Cardiac fibroblast (primary cell): ENCODE results near the gene CMTM1.
"Not testable (repeated sequence)": the region's sequence is repeated elsewhere in the genome, so short reads cannot be mapped to it uniquely, and the experiment has no call there.

ENCODE experiments used
- DNase-seq, 2 donors: peaks; one replicate each; pipeline versions ENCODE4 v3.0.0 to v3.0.0-alpha.2; 2010; ENCODE audit warnings: low read depth in 2 of 2
- H3K4me3 ChIP-seq, 2 donors: replicated peaks in 1 of 2; 1 replicate in 1 of 2; 2 replicates in 1 of 2; pipeline ENCODE4 v1.5.1; 2011; ENCODE audit warnings: low read depth in 2 of 2, low read length in 2 of 2, mild to moderate bottlenecking in 2 of 2, moderate library complexity in 1 of 2
- TF ChIP-seq, protein P1 (sequence below): IDR thresholded peaks from one replicate; pipeline ENCODE4 v1.5.1; 2011; ENCODE audit warnings: low read depth, mild to moderate bottlenecking, low read length, inconsistent platforms

Gene CMTM1

DNA sequence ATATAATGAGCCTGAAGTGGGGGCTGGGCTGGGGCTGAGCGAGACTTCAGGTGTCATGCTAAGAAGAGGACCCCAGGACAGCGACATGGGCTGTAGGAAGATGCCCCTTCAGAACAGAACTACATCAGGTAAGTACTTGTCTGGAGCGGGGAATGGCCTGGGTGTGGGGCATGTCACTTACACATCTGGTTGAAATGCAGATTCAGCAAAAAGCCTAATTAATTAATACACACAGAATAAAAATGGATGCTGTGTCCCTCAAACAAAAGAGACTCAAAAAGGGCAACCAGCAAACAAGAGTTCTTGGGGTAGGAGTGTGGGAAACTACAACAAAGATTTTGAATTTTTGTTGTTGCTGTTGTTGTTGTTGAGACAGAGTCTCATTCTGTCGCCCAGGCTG is 24.8 kb downstream of the CMTM1 start:
- no peak overlapping the region for H3K4me3 ChIP-seq
- DNase-seq: no peak
- TF ChIP-seq, protein P1, sequence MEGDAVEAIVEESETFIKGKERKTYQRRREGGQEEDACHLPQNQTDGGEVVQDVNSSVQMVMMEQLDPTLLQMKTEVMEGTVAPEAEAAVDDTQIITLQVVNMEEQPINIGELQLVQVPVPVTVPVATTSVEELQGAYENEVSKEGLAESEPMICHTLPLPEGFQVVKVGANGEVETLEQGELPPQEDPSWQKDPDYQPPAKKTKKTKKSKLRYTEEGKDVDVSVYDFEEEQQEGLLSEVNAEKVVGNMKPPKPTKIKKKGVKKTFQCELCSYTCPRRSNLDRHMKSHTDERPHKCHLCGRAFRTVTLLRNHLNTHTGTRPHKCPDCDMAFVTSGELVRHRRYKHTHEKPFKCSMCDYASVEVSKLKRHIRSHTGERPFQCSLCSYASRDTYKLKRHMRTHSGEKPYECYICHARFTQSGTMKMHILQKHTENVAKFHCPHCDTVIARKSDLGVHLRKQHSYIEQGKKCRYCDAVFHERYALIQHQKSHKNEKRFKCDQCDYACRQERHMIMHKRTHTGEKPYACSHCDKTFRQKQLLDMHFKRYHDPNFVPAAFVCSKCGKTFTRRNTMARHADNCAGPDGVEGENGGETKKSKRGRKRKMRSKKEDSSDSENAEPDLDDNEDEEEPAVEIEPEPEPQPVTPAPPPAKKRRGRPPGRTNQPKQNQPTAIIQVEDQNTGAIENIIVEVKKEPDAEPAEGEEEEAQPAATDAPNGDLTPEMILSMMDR: no peak

DNA sequence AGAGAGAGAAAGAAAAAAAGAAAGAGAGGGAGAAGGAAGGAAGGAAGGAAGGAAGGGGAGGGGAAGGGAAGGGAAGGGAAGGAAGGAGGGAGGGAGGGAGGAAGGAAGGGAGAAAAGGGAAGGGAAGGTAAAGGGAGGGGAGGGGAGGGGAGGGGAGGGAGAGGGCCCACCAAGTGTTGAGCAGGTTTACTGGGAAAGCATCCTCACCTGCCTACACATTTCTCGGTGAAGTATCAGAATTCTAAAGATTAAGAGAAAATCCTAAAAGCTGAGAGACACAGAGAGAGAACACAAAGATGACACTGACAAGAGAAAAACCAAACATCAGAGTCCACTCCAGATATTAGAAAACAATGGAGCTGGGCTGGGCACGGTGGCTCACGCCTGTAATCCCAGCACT is 26.0 kb downstream of the CMTM1 start:
- TF ChIP-seq, protein P1: no peak
- H3K4me3 ChIP-seq: no peak overlapping the region
- no peak for DNase-seq

DNA sequence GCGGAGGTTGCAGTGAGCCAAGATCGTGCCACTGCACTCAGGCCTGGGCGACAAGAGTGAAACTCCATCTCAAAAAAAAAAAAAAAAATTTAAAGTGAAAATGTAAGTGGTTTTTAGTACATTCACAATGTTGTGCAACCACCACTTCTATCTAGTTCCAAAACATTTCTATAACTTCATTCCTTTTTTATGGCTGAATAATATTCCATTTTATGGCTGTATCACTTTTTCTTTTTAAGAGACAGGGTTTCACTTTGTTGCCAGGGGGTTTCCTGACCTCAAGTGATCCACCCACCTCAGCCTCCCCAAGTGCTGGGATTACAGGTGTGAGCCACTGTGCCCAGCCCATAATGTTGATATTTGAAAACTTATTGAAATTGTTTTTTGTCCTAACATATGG is 26.6 kb downstream of the CMTM1 start:
- no peak for DNase-seq
- TF ChIP-seq, protein P1: no peak
- no peak overlapping the region for H3K4me3 ChIP-seq

DNA sequence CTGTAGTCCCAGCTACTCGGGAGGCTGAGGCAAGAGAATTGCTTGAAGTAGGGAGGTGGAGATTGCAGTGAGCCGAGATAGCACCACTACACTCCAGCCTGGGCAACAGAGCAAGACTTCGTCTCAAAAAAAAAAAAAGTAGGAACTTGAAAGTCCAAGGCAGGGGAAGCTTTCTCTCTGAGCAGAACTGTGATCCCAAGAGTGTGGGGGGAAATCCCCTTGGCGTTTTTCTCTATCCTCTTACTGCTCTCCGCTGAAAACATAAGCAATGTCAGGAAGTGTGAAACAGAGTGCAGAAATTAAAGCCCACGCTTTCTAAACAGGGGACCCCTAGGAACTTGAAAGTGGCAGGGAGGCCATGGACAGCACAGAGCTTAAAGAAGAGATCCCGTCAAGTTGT is 28.5 kb downstream of the CMTM1 start:
- no peak overlapping the region for H3K4me3 ChIP-seq
- TF ChIP-seq, protein P1: no peak
- DNase-seq: no peak

DNA sequence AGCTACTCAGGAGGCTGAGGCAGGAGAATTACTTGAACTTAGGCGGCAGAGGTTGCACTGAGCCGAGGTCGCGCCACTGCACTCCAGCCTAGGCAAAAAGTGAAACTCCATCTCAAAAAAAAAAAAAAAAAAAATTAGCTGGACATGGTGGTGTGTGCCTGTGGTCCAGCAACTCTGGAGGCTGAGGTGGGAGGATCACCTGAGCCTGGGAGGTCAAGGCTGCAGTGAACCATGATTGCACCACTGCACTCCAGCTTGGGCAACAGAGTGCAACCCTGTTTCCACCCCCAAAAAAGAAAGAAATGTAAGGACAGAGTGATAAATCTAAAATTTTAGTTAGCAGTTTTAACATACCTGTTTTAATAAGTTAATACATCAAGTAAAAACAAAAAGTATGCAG is 30.3 kb downstream of the CMTM1 start:
- H3K4me3 ChIP-seq, DNase-seq: not testable (repeated sequence)

DNA sequence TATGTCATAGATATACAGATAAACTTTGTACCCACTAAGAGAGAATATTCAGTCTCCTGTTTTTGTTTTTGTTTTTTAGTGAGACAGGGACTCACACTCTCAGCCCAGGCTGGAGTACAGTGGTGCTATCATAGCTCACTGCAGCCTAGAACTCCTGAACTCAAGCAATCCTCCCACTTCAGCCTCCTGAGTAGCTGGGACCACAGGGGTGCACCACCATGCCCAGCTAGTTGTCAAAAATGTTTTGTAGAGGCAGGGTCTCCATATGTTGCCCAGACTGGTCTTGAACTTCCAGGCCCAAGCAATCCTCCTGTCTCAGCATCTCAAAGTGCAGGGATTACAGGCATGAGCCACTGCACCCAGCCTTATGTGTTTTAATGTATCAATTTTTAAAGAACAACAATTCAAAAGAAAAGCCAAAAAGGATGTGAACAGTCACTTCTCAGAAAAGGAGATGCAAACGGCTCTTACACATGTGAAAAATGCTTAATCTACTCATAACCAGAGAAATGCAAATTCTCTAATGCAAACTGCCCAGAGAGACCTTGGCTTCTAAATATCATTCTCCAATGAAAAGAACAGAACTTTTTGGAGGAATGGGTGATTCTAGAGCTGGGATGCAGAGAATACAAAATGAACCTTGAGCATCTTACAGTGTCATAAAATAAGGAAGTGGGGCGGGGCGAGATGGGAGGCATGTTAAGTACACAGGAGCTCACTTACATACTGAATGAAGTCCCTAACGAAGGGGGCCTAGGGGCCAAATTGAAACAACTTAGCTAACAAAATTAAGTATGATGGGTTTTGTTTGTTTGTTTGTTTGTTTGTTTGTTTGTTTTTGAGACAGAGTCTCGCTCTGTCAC is 31.0 kb downstream of the CMTM1 start:
- no peak for DNase-seq
- TF ChIP-seq, protein P1: no peak
- H3K4me3 ChIP-seq: no peak overlapping the region

DNA sequence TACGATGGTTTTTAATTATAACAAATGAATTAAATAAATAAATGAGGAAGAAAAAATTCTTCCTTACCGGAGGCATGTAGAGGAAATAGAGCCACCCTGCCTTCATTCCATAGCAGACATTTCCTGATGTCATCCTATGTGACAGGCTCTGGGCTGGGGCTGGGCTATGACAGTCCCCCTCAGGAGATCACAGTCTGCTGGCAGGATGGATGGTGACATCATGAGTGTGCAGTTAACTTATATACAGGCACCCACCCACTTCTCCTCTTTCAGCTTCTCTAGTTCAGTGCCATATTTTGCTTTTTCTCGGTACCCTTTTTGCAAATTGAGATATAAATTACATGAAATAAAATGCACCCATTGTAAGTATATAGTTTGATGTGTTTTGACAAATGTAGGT is 31.9 kb downstream of the CMTM1 start:
- no peak for DNase-seq
- no peak overlapping the region for H3K4me3 ChIP-seq
- TF ChIP-seq, protein P1: no peak
